ENCODE data around the gene SLC39A13. TPM values are rescaled to one million over a fixed set of nuclear protein-coding genes. Genes with fewer than 3 reads are reported as not detected.

SLC39A13 gene
- total RNA-seq, 1 experiment from 2014 or later = 50.2 TPM

DNA sequence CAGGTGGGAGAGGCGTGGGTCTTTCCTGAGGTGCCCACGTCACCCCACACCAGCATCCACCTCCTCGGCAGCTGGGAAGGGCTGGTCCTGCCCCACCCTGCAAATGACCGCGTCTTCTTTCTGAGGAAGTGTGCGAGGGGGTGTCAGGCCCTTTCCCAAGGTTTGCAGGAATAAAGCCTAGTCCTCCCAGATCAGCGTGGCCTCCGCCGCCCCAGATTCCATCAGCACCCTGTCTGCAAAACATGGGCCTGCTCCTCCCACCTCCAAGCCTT is 14.4 kb upstream of the SLC39A13 start:
- Histone ChIP-seq H3K4me1 (ENCODE audit: control insufficient read depth, insufficient read depth, low read length) (no peaks in the 10 kb centered on the region; the same call in 1 of the 2 replicates), H3K36me3 (ENCODE audit: control insufficient read depth, insufficient read depth, low read length) (no peaks in the 10 kb centered on the region), H3K27ac (ENCODE audit: low read length) (no peak overlapping the region), H3K4me3 (ENCODE audit: low read depth in 2 of 2, low read length in 2 of 2) (no peak overlapping the region), H3K27me3 (ENCODE audit: control insufficient read depth, insufficient read depth, low read length) (no peaks in the 10 kb centered on the region), H3K9me3 (ENCODE audit: control insufficient read depth, insufficient read depth, low read depth, low read length) (no peaks in the 10 kb centered on the region)
- TF ChIP-seq TCF7L2 (IDR thresholded peaks at IDR 0.05; ENCODE audit: low read depth, low read length) = no peak
- no peak for TF ChIP-seq SIN3A (IDR thresholded peaks at IDR 0.05; ENCODE audit: borderline replicate concordance, insufficient read depth, low read depth, low read length)
- no peak for TF ChIP-seq POLR2AphosphoS5 (IDR thresholded peaks at IDR 0.05; ENCODE audit: low read depth, low read length)
- TF ChIP-seq, protein P1, sequence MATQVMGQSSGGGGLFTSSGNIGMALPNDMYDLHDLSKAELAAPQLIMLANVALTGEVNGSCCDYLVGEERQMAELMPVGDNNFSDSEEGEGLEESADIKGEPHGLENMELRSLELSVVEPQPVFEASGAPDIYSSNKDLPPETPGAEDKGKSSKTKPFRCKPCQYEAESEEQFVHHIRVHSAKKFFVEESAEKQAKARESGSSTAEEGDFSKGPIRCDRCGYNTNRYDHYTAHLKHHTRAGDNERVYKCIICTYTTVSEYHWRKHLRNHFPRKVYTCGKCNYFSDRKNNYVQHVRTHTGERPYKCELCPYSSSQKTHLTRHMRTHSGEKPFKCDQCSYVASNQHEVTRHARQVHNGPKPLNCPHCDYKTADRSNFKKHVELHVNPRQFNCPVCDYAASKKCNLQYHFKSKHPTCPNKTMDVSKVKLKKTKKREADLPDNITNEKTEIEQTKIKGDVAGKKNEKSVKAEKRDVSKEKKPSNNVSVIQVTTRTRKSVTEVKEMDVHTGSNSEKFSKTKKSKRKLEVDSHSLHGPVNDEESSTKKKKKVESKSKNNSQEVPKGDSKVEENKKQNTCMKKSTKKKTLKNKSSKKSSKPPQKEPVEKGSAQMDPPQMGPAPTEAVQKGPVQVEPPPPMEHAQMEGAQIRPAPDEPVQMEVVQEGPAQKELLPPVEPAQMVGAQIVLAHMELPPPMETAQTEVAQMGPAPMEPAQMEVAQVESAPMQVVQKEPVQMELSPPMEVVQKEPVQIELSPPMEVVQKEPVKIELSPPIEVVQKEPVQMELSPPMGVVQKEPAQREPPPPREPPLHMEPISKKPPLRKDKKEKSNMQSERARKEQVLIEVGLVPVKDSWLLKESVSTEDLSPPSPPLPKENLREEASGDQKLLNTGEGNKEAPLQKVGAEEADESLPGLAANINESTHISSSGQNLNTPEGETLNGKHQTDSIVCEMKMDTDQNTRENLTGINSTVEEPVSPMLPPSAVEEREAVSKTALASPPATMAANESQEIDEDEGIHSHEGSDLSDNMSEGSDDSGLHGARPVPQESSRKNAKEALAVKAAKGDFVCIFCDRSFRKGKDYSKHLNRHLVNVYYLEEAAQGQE (IDR thresholded peaks at IDR 0.05; ENCODE audit: insufficient read depth in 1 of 2, low read depth in 2 of 2, low read length in 1 of 2) = no peak
- TF ChIP-seq, protein P2, sequence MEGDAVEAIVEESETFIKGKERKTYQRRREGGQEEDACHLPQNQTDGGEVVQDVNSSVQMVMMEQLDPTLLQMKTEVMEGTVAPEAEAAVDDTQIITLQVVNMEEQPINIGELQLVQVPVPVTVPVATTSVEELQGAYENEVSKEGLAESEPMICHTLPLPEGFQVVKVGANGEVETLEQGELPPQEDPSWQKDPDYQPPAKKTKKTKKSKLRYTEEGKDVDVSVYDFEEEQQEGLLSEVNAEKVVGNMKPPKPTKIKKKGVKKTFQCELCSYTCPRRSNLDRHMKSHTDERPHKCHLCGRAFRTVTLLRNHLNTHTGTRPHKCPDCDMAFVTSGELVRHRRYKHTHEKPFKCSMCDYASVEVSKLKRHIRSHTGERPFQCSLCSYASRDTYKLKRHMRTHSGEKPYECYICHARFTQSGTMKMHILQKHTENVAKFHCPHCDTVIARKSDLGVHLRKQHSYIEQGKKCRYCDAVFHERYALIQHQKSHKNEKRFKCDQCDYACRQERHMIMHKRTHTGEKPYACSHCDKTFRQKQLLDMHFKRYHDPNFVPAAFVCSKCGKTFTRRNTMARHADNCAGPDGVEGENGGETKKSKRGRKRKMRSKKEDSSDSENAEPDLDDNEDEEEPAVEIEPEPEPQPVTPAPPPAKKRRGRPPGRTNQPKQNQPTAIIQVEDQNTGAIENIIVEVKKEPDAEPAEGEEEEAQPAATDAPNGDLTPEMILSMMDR (IDR thresholded peaks at IDR 0.05) = no peak
- DNase-seq (ENCODE audit: low read depth, low spot score) (no peak), ATAC-seq (no peak)
- POLR2A ChIA-PET = no interaction called here
- CTCF ChIA-PET = no interaction called here
- in situ Hi-C loops (cut with HindIII; ENCODE audit: low pct_unique_long_range_greater_than_20kb, low sequenced_read_pairs) = no loop called here
- intact Hi-C loops (cut with micrococcal nuclease; ENCODE audit: unreplicated experiment) = no loop called here
- no TSS peak for BruUV-seq (replicated peaks)

DNA sequence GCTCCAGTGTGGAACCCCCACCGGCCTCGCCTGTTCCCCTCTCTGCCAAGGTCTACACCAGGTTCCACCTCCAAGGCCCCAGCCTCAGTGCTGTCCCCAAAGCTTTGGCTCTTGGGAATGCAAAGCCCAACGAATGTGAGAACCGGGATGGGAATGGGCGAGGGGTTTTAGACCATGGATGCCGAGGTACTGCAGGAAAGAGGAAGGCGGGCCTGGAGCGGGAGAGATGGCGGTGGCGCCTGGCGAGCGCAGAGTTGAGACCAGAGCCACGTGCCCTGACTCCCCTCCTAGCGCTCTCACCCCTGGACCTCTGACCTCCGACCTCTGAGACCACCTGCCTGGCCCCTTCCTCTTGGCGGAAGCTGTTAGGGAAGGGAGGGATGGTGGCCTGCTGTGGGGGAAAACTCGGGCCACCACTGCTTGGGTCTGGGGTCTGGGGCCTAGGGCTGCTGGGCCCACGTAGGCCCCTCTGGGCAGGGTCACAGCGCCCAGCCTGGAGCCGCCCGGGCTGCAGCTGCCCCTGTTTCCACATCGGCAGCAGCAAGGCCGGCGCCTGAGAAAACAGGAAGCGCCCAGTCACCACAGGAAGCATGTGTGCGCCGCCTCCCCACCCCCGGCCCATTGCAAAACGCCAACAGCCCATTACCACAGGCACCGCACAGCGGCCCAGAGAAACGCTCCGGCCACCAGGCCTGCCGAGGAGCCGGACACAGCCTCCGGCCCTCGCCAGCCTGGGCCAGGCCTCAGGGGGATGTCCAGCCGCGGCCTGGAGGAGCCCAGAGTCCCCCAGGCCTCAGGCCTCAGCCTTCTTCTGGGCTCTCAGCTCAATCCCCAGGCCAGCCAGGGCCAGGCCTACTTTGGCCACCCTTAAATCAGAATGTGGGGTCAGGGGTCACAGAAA is 13.8 kb upstream of the SLC39A13 start:
- Histone ChIP-seq H3K27ac (ENCODE audit: low read length) (no peak overlapping the region), H3K4me3 (ENCODE audit: low read depth in 2 of 2, low read length in 2 of 2) (no peak overlapping the region), H3K36me3 (ENCODE audit: control insufficient read depth, insufficient read depth, low read length) (no peaks in the 10 kb centered on the region), H3K4me1 (ENCODE audit: control insufficient read depth, insufficient read depth, low read length) (no peaks in the 10 kb centered on the region; the same call in 1 of the 2 replicates), H3K9me3 (ENCODE audit: control insufficient read depth, insufficient read depth, low read depth, low read length) (no peaks in the 10 kb centered on the region), H3K27me3 (ENCODE audit: control insufficient read depth, insufficient read depth, low read length) (no peaks in the 10 kb centered on the region)
- ChIA-PET POLR2A (no interaction called here), CTCF (no interaction called here)
- TF ChIP-seq, protein P2 (IDR thresholded peaks at IDR 0.05) = no peak
- TF ChIP-seq, protein P1 (IDR thresholded peaks at IDR 0.05; ENCODE audit: insufficient read depth in 1 of 2, low read depth in 2 of 2, low read length in 1 of 2) = no peak
- TF ChIP-seq SIN3A (IDR thresholded peaks at IDR 0.05; ENCODE audit: borderline replicate concordance, insufficient read depth, low read depth, low read length) = no peak
- no peak for TF ChIP-seq TCF7L2 (IDR thresholded peaks at IDR 0.05; ENCODE audit: low read depth, low read length)
- no peak for TF ChIP-seq POLR2AphosphoS5 (IDR thresholded peaks at IDR 0.05; ENCODE audit: low read depth, low read length)
- no TSS peak for BruUV-seq (replicated peaks)
- intact Hi-C loops (cut with micrococcal nuclease; ENCODE audit: unreplicated experiment) = no loop called here
- in situ Hi-C loops (cut with HindIII; ENCODE audit: low pct_unique_long_range_greater_than_20kb, low sequenced_read_pairs) = no loop called here
- no peak for DNase-seq (ENCODE audit: low read depth, low spot score)
- 0 out of 2 replicates have a peak, but pooled peaks have one; percentile 10 for ATAC-seq
